ENCODE measurements around the gene TMEM217. TPM values are rescaled to one million over a fixed set of nuclear protein-coding genes. Genes with fewer than 3 reads are reported as not detected.
"Not testable (repeated sequence)": the region's sequence is repeated elsewhere in the genome, so short reads cannot be mapped to it uniquely, and the experiment has no call there.

Gene TMEM217
- total RNA-seq, 1 donor from 2014 or later: not detected

DNA sequence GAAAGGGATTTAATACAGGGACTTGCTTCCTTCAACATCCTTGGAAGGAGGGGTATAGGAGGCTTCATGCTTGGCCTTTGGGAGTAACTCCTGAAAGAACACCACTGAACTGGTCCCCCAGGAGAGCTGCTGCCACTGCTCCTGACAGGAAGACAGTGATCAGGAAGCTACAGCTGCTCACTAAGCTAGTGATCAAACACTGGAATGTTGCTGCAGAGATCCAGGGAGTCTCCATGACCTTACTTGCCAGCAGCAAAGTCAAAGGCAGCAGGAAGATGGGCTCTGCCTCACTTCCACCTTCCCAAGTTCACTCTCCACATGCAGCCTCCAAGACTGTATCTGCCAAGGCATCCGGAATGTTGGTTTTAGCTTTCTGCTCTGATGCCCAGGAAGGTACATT is 56.2 kb downstream of the TMEM217 start:
- Mint-ChIP-seq H3K36me3 (ENCODE audit: unreplicated experiment) (no peaks in the 10 kb centered on the region), H3K9me3 (ENCODE audit: unreplicated experiment) (no peaks in the 10 kb centered on the region), H3K27ac (ENCODE audit: unreplicated experiment) (no peak overlapping the region), H3K27me3 (ENCODE audit: unreplicated experiment) (peaks cover 2% of the 10 kb centered on the region), H3K4me3 (ENCODE audit: unreplicated experiment) (no peak overlapping the region), H3K4me1 (ENCODE audit: low read depth, unreplicated experiment) (peaks cover 4% of the 10 kb centered on the region)
- DNase-seq: no peak
- TF ChIP-seq, protein P1, sequence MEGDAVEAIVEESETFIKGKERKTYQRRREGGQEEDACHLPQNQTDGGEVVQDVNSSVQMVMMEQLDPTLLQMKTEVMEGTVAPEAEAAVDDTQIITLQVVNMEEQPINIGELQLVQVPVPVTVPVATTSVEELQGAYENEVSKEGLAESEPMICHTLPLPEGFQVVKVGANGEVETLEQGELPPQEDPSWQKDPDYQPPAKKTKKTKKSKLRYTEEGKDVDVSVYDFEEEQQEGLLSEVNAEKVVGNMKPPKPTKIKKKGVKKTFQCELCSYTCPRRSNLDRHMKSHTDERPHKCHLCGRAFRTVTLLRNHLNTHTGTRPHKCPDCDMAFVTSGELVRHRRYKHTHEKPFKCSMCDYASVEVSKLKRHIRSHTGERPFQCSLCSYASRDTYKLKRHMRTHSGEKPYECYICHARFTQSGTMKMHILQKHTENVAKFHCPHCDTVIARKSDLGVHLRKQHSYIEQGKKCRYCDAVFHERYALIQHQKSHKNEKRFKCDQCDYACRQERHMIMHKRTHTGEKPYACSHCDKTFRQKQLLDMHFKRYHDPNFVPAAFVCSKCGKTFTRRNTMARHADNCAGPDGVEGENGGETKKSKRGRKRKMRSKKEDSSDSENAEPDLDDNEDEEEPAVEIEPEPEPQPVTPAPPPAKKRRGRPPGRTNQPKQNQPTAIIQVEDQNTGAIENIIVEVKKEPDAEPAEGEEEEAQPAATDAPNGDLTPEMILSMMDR (IDR thresholded peaks at IDR 0.05; ENCODE audit: partially characterized antibody, unreplicated experiment): no peak

GRCh38 chr6:37200085-37200484 is 57.9 kb downstream of the TMEM217 start:
- Mint-ChIP-seq H3K27ac (ENCODE audit: unreplicated experiment) (no peak overlapping the region), H3K9me3 (ENCODE audit: unreplicated experiment) (no peaks in the 10 kb centered on the region), H3K4me1 (ENCODE audit: low read depth, unreplicated experiment) (peaks cover 4% of the 10 kb centered on the region), H3K36me3 (ENCODE audit: unreplicated experiment) (no peaks in the 10 kb centered on the region), H3K27me3 (ENCODE audit: unreplicated experiment) (peaks cover 2% of the 10 kb centered on the region), H3K4me3 (ENCODE audit: unreplicated experiment) (no peak overlapping the region)
- TF ChIP-seq, protein P1 (IDR thresholded peaks at IDR 0.05; ENCODE audit: partially characterized antibody, unreplicated experiment): no peak
- DNase-seq: peak; percentile 29

- not testable (repeated sequence) for H3K36me3 Mint-ChIP-seq (ENCODE audit: unreplicated experiment); H3K9me3 Mint-ChIP-seq (ENCODE audit: unreplicated experiment); H3K27ac Mint-ChIP-seq (ENCODE audit: unreplicated experiment); H3K4me1 Mint-ChIP-seq (ENCODE audit: low read depth, unreplicated experiment); H3K4me3 Mint-ChIP-seq (ENCODE audit: unreplicated experiment); DNase-seq; H3K27me3 Mint-ChIP-seq (ENCODE audit: unreplicated experiment)
These were observed 61.5 kb downstream of the TMEM217 start for GRCh38 chr6:37196451-37196850.

DNA sequence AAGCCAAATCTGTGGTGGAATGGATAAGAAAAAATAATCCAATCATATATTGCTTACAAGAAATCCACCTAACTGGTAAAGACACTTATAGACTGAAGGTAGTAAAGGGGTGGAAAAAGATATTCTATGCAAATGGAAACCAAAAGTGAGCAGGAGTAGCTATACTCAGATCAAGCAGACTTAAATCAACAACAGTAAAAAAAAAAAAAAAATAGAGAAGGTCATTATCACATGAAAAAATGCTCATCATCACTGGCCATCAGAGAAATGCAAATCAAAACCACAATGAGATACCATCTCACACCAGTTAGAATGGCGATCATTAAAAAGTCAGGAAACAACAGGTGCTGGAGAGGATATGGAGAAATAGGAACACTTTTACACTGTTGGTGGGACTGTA is 63.1 kb downstream of the TMEM217 start:
- not testable (repeated sequence) for H3K27me3 Mint-ChIP-seq (ENCODE audit: unreplicated experiment); H3K4me1 Mint-ChIP-seq (ENCODE audit: low read depth, unreplicated experiment); H3K4me3 Mint-ChIP-seq (ENCODE audit: unreplicated experiment); H3K9me3 Mint-ChIP-seq (ENCODE audit: unreplicated experiment); DNase-seq; H3K27ac Mint-ChIP-seq (ENCODE audit: unreplicated experiment); H3K36me3 Mint-ChIP-seq (ENCODE audit: unreplicated experiment)

DNA sequence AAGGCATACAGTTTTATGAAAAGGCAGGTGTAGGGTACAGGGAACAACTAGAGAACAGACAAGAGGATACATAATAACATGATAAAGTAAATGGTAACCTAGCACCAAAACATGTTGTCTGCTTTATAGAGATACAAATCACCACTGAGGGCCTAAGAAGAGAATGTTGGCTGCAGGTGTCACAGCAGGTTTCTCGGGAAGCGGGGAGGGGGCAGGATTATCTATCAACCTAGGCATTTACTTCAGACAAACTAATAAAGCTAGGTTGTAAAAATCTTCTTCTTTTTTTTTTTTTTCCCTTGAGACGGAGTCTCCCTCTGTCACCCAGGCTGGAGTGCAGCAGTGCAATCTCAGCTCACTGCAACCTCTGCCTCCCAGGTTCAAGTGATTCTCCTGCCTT is 65.3 kb downstream of the TMEM217 start:
- H3K36me3 Mint-ChIP-seq (ENCODE audit: unreplicated experiment): no peaks in the 10 kb centered on the region
- no peak overlapping the region for H3K4me3 Mint-ChIP-seq (ENCODE audit: unreplicated experiment)
- no peak overlapping the region for H3K27ac Mint-ChIP-seq (ENCODE audit: unreplicated experiment)

GRCh38 chr6:37190159-37190535 is 67.8 kb downstream of the TMEM217 start:
- Mint-ChIP-seq H3K27ac (ENCODE audit: unreplicated experiment) (no peak overlapping the region), H3K4me3 (ENCODE audit: unreplicated experiment) (no peak overlapping the region), H3K9me3 (ENCODE audit: unreplicated experiment) (no peaks in the 10 kb centered on the region), H3K27me3 (ENCODE audit: unreplicated experiment) (no peaks in the 10 kb centered on the region), H3K36me3 (ENCODE audit: unreplicated experiment) (no peaks in the 10 kb centered on the region), H3K4me1 (ENCODE audit: low read depth, unreplicated experiment) (no peaks in the 10 kb centered on the region)
- DNase-seq: no peak
- TF ChIP-seq, protein P1 (IDR thresholded peaks at IDR 0.05; ENCODE audit: partially characterized antibody, unreplicated experiment): no peak

More for the DNA sequence above, 65.3 kb downstream of the TMEM217 start:
- DNase-seq: no peak
- H3K9me3 Mint-ChIP-seq (ENCODE audit: unreplicated experiment): no peaks in the 10 kb centered on the region
- TF ChIP-seq, protein P1 (IDR thresholded peaks at IDR 0.05; ENCODE audit: partially characterized antibody, unreplicated experiment): no peak
- no peaks in the 10 kb centered on the region for H3K4me1 Mint-ChIP-seq (ENCODE audit: low read depth, unreplicated experiment)
- no peaks in the 10 kb centered on the region for H3K27me3 Mint-ChIP-seq (ENCODE audit: unreplicated experiment)

Measured in glutamatergic neuron (in vitro differentiated cells).